ENCODE data around the gene FAM185A. TPM values are rescaled to one million over a fixed set of nuclear protein-coding genes. Genes with fewer than 3 reads are reported as not detected.
"Not testable (repeated sequence)": the region's sequence is repeated elsewhere in the genome, so short reads cannot be mapped to it uniquely, and the experiment has no call there.

FAM185A gene
- total RNA-seq, 1 donor from 2014 or later = 8.7 TPM

- not testable (repeated sequence) for H3K27me3 Mint-ChIP-seq; H3K36me3 Mint-ChIP-seq; H3K27ac Mint-ChIP-seq; H3K4me3 Mint-ChIP-seq; H3K9me3 Mint-ChIP-seq; H3K4me1 Mint-ChIP-seq (ENCODE audit: unreplicated experiment); DNase-seq (ENCODE audit: extremely low spot score, unreplicated experiment)
Measured at GRCh38 chr7:102791367-102791766, 42.6 kb downstream of the FAM185A start.

GRCh38 chr7:102791831-102792230, 43.0 kb downstream of the FAM185A start:
- peaks cover 14% of the 10 kb centered on the region for H3K36me3 Mint-ChIP-seq
- H3K4me3 Mint-ChIP-seq; H3K27me3 Mint-ChIP-seq; DNase-seq (ENCODE audit: extremely low spot score, unreplicated experiment); H3K4me1 Mint-ChIP-seq (ENCODE audit: unreplicated experiment); H3K27ac Mint-ChIP-seq; H3K9me3 Mint-ChIP-seq: not testable (repeated sequence)

- H3K4me1 Mint-ChIP-seq (ENCODE audit: unreplicated experiment); H3K27ac Mint-ChIP-seq; H3K4me3 Mint-ChIP-seq; H3K27me3 Mint-ChIP-seq; H3K9me3 Mint-ChIP-seq; DNase-seq (ENCODE audit: extremely low spot score, unreplicated experiment): not testable (repeated sequence)
- H3K36me3 Mint-ChIP-seq = peaks cover 15% of the 10 kb centered on the region
Measured at GRCh38 chr7:102794567-102794966, 45.8 kb downstream of the FAM185A start.

GRCh38 chr7:102795987-102796595, 47.3 kb downstream of the FAM185A start:
- not testable (repeated sequence) for DNase-seq (ENCODE audit: extremely low spot score, unreplicated experiment); H3K9me3 Mint-ChIP-seq; H3K4me3 Mint-ChIP-seq; H3K27me3 Mint-ChIP-seq; H3K27ac Mint-ChIP-seq; H3K4me1 Mint-ChIP-seq (ENCODE audit: unreplicated experiment)
- H3K36me3 Mint-ChIP-seq = peaks cover 15% of the 10 kb centered on the region

GRCh38 chr7:102806613-102807012, 57.8 kb downstream of the FAM185A start:
- Mint-ChIP-seq H3K9me3 (peaks cover 4% of the 10 kb centered on the region), H3K4me3 (no peak overlapping the region), H3K36me3 (peaks cover 20% of the 10 kb centered on the region), H3K4me1 (ENCODE audit: unreplicated experiment) (peaks cover 3% of the 10 kb centered on the region), H3K27me3 (no peaks in the 10 kb centered on the region), H3K27ac (no peak overlapping the region)
- no peak for DNase-seq (ENCODE audit: extremely low spot score, unreplicated experiment)
- no peak for TF ChIP-seq CTCF (conservative IDR thresholded peaks at IDR 0.05)

GRCh38 chr7:102810916-102811315, 62.1 kb downstream of the FAM185A start:
- Mint-ChIP-seq H3K9me3 (no peaks in the 10 kb centered on the region), H3K27me3 (no peaks in the 10 kb centered on the region), H3K4me3 (no peak overlapping the region), H3K4me1 (ENCODE audit: unreplicated experiment) (peaks cover 5% of the 10 kb centered on the region), H3K36me3 (peaks cover 8% of the 10 kb centered on the region), H3K27ac (no peak overlapping the region)
- no peak for TF ChIP-seq CTCF (conservative IDR thresholded peaks at IDR 0.05)
- DNase-seq (ENCODE audit: extremely low spot score, unreplicated experiment) = no peak

GRCh38 chr7:102811942-102812678, 63.3 kb downstream of the FAM185A start:
- peaks cover 8% of the 10 kb centered on the region for H3K36me3 Mint-ChIP-seq
- DNase-seq (ENCODE audit: extremely low spot score, unreplicated experiment) = no peak
- H3K27ac Mint-ChIP-seq = no peak overlapping the region
- H3K27me3 Mint-ChIP-seq = no peaks in the 10 kb centered on the region
- H3K4me1 Mint-ChIP-seq (ENCODE audit: unreplicated experiment) = peaks cover 5% of the 10 kb centered on the region
- H3K9me3 Mint-ChIP-seq = no peaks in the 10 kb centered on the region
- no peak overlapping the region for H3K4me3 Mint-ChIP-seq
- no peak for TF ChIP-seq CTCF (conservative IDR thresholded peaks at IDR 0.05)

Data from type B pancreatic cell (in vitro differentiated cells).